Measurements from ENCODE around the gene SMYD1. TPM values are rescaled to one million over a fixed set of nuclear protein-coding genes. Genes with fewer than 3 reads are reported as not detected.

Gene SMYD1
- total RNA-seq, 1 experiment from 2014 or later: not detected

GRCh38 chr2:88067189-88067588, 436 bp upstream of the SMYD1 start:
- BruUV-seq (replicated peaks): no TSS peak
- H3K4me3 ChIP-seq (ENCODE audit: low read depth in 2 of 2, low read length in 2 of 2): no peak overlapping the region
- in situ Hi-C loops (cut with HindIII; ENCODE audit: low pct_unique_long_range_greater_than_20kb, low sequenced_read_pairs) (no loop called here), intact Hi-C loops (cut with micrococcal nuclease; ENCODE audit: unreplicated experiment) (no loop called here)
- no peaks in the 10 kb centered on the region for H3K4me1 ChIP-seq (ENCODE audit: control insufficient read depth, insufficient read depth, low read length)
- ATAC-seq (no peak), DNase-seq (ENCODE audit: low read depth, low spot score) (no peak)
- TF ChIP-seq POLR2AphosphoS5 (IDR thresholded peaks at IDR 0.05; ENCODE audit: low read depth, low read length) (no peak), TCF7L2 (IDR thresholded peaks at IDR 0.05; ENCODE audit: low read depth, low read length) (no peak), CTCF (IDR thresholded peaks at IDR 0.05) (no peak), SIN3A (IDR thresholded peaks at IDR 0.05; ENCODE audit: borderline replicate concordance, insufficient read depth, low read depth, low read length) (no peak), REST (IDR thresholded peaks at IDR 0.05; ENCODE audit: insufficient read depth in 1 of 2, low read depth in 2 of 2, low read length in 1 of 2) (no peak)
- POLR2A ChIA-PET: no interaction called here
- no peaks in the 10 kb centered on the region for H3K36me3 ChIP-seq (ENCODE audit: control insufficient read depth, insufficient read depth, low read length)
- CTCF ChIA-PET: no interaction called here
- no peak overlapping the region for H3K27ac ChIP-seq (ENCODE audit: low read length)
- no peaks in the 10 kb centered on the region for H3K9me3 ChIP-seq (ENCODE audit: control insufficient read depth, insufficient read depth, low read depth, low read length)
- H3K27me3 ChIP-seq (ENCODE audit: control insufficient read depth, insufficient read depth, low read length): 0 out of 2 replicates have a peak, but pooled peaks cover 2% of the 10 kb centered on the region

GRCh38 chr2:88068044-88068443, 419 bp downstream of the SMYD1 start:
- in situ Hi-C loops (cut with HindIII; ENCODE audit: low pct_unique_long_range_greater_than_20kb, low sequenced_read_pairs) (no loop called here), intact Hi-C loops (cut with micrococcal nuclease; ENCODE audit: unreplicated experiment) (no loop called here)
- CTCF ChIA-PET: no interaction called here
- Histone ChIP-seq H3K4me1 (ENCODE audit: control insufficient read depth, insufficient read depth, low read length) (no peaks in the 10 kb centered on the region), H3K9me3 (ENCODE audit: control insufficient read depth, insufficient read depth, low read depth, low read length) (no peaks in the 10 kb centered on the region), H3K27me3 (ENCODE audit: control insufficient read depth, insufficient read depth, low read length) (0 out of 2 replicates have a peak, but pooled peaks cover 2% of the 10 kb centered on the region), H3K4me3 (ENCODE audit: low read depth in 2 of 2, low read length in 2 of 2) (no peak overlapping the region), H3K27ac (ENCODE audit: low read length) (no peak overlapping the region), H3K36me3 (ENCODE audit: control insufficient read depth, insufficient read depth, low read length) (no peaks in the 10 kb centered on the region)
- no peak for TF ChIP-seq POLR2AphosphoS5 (IDR thresholded peaks at IDR 0.05; ENCODE audit: low read depth, low read length)
- no peak for TF ChIP-seq TCF7L2 (IDR thresholded peaks at IDR 0.05; ENCODE audit: low read depth, low read length)
- no peak for TF ChIP-seq CTCF (IDR thresholded peaks at IDR 0.05)
- no peak for TF ChIP-seq SIN3A (IDR thresholded peaks at IDR 0.05; ENCODE audit: borderline replicate concordance, insufficient read depth, low read depth, low read length)
- no peak for TF ChIP-seq REST (IDR thresholded peaks at IDR 0.05; ENCODE audit: insufficient read depth in 1 of 2, low read depth in 2 of 2, low read length in 1 of 2)
- POLR2A ChIA-PET: no interaction called here
- ATAC-seq (no peak), DNase-seq (ENCODE audit: low read depth, low spot score) (no peak)
- no TSS peak for BruUV-seq (replicated peaks)

Measured in Panc1 (cell line).